HG02798 (cell line): ENCODE measurements around the gene C17orf100.
"Not testable (repeated sequence)": the region's sequence is repeated elsewhere in the genome, so short reads cannot be mapped to it uniquely, and the experiment has no call there.

Experiments
- ATAC-seq: cut with Tn5 transposase; IDR thresholded peaks from one replicate; pipeline ENCODE4 v1.9.1; 2021; ENCODE audit warnings: mild to moderate bottlenecking; ENCODE audit not compliant: unreplicated experiment, poor library complexity

The C17orf100 gene

DNA sequence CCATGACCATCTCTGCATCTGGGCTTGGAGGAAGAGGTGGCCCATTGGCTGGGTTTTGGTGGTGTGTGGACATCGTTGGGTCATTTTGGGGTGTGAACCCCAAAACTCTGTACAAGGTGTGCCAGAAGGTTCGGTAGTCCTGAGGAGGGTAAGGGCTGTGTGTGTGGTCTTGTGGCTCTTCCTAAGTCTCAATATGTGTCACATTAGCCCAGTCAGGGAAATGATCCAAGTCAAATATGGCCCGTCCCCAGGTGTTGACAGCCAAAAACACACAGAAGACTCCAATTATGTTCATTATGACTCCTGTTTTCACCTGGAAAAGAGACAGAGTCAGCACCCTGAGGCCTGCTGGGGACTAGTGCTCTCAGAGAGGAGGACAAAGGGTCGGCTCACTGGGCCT, 34.5 kb downstream of the C17orf100 start:
- ATAC-seq = no peak

DNA sequence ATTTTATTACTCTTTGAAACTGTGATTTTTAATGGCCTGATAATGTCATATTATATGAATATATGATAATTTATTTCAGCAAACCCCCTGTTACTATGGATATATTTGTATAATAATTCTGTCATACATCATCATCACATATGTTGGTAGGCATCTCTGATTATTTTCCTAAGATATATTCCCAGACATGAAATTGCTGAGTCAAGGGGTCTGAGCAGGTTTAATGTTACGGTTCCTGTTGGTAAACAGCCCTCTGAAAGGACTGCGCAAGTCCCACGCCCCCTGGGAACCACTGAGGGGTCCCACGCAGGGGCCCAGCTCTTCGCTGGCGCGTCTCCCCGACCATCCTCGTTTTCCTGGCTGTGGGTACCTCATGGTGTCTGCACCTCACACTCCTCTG, 37.4 kb downstream of the C17orf100 start:
- ATAC-seq = no peak

DNA sequence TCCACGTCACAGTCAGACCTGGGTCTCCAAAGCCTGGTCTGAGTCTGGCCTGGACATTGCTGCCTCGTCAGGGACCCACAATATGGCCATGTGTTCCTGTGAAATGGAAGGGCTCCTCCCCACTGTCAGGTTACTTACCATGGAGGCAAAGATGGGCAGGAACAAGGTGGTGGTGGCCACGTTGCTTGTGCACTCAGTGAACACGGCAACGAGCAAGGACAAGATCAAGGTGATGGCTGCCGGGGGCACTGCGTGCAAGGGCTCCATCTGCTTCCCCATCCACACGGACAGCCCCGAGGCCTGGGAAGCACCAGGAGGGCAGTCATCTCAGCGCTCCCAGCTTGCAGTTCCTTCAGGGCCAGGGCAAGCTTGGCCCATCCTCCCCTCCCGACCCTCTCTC, 39.1 kb downstream of the C17orf100 start:
- ATAC-seq = no peak

DNA sequence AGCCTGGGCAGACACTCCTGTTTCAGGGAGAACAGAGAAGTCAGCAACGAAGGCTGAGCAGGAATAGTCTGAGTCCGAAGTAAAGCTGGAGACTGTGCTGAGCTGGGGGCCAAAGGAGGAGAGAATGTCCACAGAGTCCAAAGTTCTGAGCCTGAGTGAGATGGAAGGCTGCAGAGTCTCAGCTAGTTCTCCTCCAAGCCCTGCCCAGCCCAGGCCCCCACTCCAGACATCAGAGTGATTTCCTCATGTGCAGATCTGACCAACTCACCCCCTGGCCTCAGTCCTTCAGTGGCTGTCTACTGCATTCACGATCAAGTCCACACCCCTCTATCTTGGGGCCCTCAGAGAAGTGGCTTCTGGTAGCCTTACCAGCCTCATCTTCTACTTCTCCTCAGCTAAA, 40.0 kb downstream of the C17orf100 start:
- ATAC-seq = no peak

DNA sequence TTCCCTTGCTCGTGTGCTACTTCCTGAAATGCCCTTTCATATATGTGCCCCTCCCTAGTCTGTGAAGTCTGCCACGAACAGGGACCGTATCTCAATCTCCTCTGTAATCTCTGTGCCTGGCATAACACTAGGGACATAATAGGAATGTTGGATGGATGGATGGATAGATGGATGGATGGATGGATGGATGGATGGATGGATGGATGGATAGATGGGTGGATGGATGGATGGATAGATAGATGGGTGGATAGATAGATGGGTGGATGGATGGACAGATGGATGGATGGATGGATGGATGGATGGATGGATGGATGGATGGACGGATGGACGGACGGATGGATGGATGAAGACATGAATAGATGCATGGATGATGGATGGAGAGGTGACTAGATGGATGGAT, 40.4 kb downstream of the C17orf100 start:
- not testable (repeated sequence) for ATAC-seq

DNA sequence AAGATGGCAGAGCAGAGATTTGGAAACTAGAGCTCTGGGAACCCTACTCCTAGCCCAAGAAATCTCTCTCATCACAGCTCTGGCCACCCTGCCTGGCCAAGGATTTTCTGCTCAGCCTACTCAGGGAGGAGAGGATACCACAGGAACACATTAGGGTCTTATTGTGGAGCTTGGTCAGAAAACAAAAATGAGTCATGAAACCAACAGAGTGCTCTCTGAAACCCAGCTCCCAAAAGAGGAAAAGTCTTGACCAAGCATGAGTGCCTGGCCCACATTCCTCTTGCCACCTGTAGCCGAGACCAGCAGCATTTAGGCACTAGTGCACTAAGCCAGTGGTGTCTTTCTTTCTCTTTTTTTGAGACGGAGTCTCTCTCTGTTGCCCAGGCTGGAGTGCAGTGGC, 43.5 kb downstream of the C17orf100 start:
- ATAC-seq = no peak

DNA sequence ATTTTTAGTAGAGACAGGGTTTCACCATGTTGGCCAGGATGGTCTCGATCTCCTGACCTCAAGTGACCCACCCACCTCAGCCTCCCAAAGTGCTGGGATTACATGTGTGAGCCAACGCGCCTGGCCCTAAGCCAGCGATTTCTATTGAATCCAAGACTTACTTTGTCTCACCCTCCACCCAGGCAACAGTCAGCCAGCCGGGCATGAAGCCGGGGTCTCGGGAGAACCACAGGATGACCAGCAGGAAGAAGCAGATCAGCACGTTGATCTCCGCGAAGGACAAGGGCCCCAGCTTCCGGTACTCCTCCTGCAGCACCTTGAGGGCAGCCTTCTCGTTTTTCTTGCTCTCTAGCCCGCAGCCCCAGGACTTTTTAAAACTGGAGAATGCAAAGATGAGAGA, 44.0 kb downstream of the C17orf100 start:
- ATAC-seq = no peak

DNA sequence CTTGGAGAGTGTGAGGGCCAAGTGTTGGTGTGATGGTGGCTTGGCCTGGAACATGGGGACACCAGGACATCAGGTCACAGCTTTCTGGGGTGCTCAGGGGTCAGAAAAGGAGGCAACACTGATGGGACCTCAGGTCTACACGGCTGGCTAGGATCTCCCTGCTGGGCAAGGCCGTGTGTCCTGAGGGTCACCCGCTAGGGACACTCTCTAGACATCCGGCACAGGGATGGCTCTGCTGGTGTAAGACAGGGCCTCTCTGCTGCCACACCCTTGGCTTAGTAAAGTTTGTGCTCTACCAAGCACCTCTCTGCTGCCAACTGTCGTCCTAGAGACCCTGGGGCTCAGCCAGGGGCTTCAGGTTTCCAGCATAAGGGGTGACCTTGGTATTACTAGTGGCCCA, 45.3 kb downstream of the C17orf100 start:
- no peak for ATAC-seq

DNA sequence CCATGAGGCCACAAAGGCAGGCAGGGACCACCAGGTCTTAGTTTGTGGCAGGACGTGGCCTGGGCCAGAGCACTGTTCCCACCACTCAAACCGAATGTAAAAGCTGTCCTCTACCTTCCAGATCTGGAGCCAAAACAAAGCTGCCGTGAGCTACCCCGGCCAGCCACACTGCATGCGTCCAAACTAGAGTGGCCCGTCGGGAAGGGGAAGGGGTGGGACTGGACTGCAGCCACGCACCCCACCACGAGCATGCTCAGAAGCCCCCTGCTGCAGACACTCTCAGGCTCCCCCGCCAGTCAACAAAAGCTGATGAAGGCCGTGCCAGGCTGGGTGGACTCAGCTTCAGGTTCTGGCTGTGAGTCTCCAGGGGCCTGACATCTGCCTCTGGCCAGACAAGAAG, 46.4 kb downstream of the C17orf100 start:
- ATAC-seq = no peak

DNA sequence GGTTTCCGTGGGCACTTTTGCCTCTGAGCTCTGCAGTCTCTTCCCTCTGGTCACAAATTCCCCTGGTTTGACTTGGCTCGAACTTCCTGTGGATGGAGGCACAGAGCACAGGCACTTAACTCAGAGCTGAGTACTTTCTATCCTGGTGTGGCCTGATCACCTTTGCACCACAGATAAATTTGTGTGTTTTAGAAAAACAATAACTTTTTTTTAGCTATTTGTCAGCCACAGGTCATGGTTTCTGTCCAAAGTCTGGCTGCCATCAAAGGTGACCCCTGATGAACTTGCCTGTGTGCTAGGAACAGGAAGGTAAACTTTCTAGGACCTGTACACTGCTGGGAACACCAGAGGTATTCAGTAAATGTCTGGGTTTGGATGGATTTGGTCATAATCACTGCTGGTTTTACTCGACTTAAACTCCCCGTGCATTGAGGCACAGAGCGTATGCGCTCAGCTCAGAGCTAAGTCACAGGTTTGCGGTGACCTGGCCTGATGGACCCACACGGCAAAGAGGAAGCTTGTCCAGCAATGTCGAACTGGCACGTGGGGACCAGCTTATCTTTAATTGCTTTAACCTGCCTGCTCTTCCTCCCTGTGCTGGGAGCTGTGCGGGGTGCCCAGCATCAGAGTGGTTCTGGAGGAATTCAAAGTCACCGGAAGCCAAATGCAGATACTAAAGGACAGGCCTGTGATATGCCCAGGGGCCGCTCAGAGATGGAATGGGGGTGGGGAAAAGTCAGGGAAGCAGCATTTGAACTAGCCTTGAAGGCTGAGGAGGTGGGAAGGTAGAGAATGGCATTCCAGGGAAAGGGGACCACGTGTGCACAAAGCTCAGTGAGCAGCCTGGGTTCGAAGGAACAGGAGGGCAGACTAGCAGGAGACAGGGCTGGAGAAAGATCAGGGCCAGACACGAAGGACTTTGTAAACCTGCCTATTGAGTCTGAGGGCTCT, 48.7 kb downstream of the C17orf100 start:
- no peak for ATAC-seq

DNA sequence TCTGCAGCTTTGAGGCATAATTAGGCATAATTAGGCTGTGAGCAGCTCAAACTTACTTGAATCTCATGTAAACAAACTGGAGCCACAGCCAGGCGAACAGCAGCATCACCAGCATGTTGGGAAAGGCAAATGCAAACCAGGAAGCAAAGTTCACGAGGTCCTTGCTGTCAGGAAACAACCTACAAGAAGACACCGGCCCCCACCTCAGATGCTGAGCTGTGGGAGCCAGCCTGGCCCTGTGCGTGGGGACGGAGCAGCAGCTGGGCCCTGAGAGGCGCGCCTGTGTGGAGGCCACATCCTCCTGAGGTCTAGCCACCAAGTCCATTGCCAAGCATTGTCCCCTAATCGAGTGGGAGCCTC, 49.4 kb downstream of the C17orf100 start:
- ATAC-seq = no peak

DNA sequence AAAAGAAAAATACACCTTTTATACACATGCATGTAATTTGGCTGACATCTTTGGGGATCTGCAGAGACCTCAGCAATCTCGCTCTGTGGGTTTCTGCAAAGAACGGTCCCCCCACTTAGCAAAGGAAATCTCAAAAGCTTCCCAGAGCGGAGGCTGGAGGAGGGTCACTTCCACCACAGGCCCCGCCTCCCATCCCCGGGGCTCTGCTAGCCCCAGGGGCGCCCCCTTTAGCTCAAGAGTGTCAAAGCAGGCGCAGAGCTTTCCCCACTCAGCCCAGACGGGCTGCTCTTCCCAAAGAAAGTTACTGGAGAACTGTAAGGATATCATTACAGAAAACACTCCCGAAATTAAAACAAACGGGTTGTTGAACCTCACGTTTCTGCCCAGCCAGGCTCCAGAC, 50.2 kb downstream of the C17orf100 start:
- ATAC-seq = no peak

DNA sequence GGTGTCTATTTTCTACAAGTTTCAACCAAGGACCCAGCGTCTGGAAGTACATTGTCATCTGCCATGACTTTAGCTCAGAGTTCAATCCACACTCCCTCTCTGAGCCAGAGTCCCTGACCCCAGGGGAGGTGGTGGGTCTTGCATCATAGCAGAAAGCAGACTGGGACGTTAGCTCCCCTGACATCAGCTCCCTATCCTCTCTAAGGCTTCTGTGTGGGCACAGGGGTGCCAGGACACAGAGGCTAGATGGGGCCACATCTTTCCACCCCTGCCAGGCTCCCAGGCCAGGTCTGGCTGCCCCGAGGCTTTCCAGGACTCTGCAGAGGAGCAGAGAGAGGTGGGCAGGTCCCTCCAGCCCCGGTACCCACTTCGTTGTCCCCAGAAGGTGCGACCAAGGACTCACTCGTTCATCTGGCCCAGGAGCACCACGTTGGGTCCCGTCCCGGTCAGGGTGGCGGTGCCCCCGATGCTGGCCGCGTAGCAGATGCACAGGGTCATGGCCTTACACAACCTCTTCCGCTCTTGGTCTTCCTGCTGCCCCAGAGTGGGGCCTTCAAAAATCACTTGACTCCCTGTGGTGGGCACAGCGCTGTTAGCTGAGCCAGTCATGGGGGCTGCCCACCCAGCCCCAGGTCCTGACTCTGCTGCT, 51.1 kb downstream of the C17orf100 start:
- ATAC-seq = no peak
